Activated gamma-delta T cell treated with Interleukin-2 at 50 U/mL for 16 hours (primary cell): ENCODE results near the gene TFCP2.

Source experiments
- DNase-seq: peaks from one replicate; pipeline ENCODE4 v3.0.0-alpha.2; 2020

The TFCP2 gene

GRCh38 chr12:51197736-51198567 is 25.0 kb upstream of the TFCP2 start:
- no peak for DNase-seq

GRCh38 chr12:51196547-51196946 is 23.6 kb upstream of the TFCP2 start:
- DNase-seq = no peak

GRCh38 chr12:51195841-51196240 is 22.9 kb upstream of the TFCP2 start:
- DNase-seq = no peak

- DNase-seq = no peak
Observed at GRCh38 chr12:51192284-51192671, 19.3 kb upstream of the TFCP2 start.

- no peak for DNase-seq
Observed at GRCh38 chr12:51191516-51192283, 18.8 kb upstream of the TFCP2 start.

- DNase-seq = no peak
Observed at GRCh38 chr12:51190820-51191219, 17.9 kb upstream of the TFCP2 start.

- DNase-seq = no peak
Observed at GRCh38 chr12:51189790-51190355, 16.9 kb upstream of the TFCP2 start.

- DNase-seq = no peak
Observed at GRCh38 chr12:51188359-51189051, 15.6 kb upstream of the TFCP2 start.

GRCh38 chr12:51187370-51187987 is 14.5 kb upstream of the TFCP2 start:
- no peak for DNase-seq

- no peak for DNase-seq
Observed at GRCh38 chr12:51186465-51187085, 13.6 kb upstream of the TFCP2 start.

- no peak for DNase-seq
Observed at GRCh38 chr12:51185171-51185717, 12.3 kb upstream of the TFCP2 start.

GRCh38 chr12:51183816-51184215 is 10.9 kb upstream of the TFCP2 start:
- no peak for DNase-seq

- no peak for DNase-seq
Observed at GRCh38 chr12:51183349-51183748, 10.4 kb upstream of the TFCP2 start.

- no peak for DNase-seq
Observed at GRCh38 chr12:51181558-51181957, 8.6 kb upstream of the TFCP2 start.

- DNase-seq = no peak
Observed at GRCh38 chr12:51177897-51178296, 5.0 kb upstream of the TFCP2 start.

GRCh38 chr12:51174501-51174900 is 1.6 kb upstream of the TFCP2 start:
- DNase-seq = no peak

- DNase-seq = no peak
Observed at GRCh38 chr12:51171884-51172514, 936 bp downstream of the TFCP2 start.

GRCh38 chr12:51163795-51164194 is 9.1 kb downstream of the TFCP2 start:
- DNase-seq = no peak

GRCh38 chr12:51162217-51162616 is 10.7 kb downstream of the TFCP2 start:
- DNase-seq = no peak

- peak; percentile 27 for DNase-seq
Observed at GRCh38 chr12:51160814-51161459, 12.0 kb downstream of the TFCP2 start.

- DNase-seq = no peak
Observed at GRCh38 chr12:51156245-51156765, 16.6 kb downstream of the TFCP2 start.
